NCI-H2029 treated with DMSO at 0.1 percent for 48 hours (cell line): ENCODE results near the gene HNRNPLL.
"Not testable (repeated sequence)": the region's sequence is repeated elsewhere in the genome, so short reads cannot be mapped to it uniquely, and the experiment has no call there.

Experiments
- DNase-seq: peaks from one replicate; lab custom pipeline; 2025; lab: John Stamatoyannopoulos, UW

The HNRNPLL gene

DNA sequence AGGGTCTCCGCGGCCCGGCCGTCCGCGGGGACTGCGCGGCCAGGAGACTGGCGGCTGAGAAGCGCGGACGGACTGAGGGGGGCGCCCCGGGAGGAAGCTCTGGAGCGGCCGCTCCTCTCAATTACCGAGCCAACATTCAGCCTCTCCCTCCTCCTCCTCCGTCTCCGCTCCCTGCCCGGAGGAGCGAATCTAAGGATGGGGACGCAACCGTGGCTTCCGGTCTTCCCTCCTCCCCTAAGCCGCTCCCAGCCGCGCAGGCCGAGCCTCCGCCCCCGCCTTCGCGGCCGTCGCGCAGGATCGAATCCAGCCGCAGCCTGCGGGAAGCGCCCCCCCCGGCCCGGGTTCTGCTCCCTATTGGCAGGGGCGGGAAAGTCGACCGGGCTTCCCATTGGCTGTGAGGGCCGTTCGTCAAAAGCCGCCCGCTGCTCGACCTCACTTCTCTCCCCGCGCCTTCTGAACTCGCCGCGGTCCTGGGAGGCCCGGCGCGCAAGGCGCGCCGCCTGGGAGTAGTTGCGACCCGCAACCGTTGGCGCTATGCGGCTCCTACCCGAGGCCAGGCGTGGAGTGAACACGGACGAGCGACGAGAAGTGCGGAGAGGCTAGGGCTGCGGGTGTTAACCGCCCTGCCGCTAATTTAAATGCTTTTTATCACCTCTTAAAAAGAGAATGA is at the start of gene HNRNPLL:
Gene HNRNPLL, minus strand, starts transcription at position 197 of the 670 bp plus-strand sequence. CDS start 302 bp downstream, outside the sequence.
- peak; percentile 59 for DNase-seq

DNA sequence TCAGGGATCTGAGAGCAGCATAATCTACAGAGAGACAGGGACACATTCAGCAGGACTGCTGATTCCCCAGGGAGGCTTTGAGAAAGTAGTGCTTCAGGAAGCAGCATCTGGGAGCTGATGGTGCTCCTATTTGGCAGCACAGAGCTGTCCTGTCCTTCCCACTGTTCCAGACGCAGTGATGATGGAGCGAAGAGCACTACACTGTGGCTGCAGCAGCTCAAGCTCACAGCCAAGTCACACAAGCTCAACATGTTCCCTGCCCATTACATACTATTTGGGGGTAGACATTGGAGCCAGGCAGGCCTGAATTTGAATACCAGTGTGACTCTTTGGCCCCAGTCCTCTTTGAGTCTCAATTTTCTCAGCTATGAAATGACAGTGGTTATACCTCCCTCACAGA is 48.0 kb upstream of the HNRNPLL start:
- no peak for DNase-seq

DNA sequence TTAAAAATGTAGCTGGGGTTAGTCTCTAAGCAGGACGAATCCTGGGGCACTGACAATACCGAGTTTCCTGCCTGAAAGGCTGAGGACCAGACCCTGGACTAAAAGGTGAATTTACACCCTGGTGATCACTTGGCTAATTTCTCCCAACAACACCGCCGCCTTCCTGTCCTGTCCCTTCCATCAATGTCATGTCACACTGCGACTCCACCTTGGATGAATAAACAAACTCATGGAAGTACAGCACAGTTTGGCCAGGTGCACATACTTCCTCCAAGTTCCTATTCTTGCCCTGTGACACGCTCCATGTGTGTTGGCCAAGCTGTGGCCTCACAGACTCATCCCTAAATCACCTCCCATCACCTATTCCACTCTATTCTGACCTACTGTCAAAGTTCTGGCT is 47.3 kb upstream of the HNRNPLL start:
- DNase-seq = no peak

DNA sequence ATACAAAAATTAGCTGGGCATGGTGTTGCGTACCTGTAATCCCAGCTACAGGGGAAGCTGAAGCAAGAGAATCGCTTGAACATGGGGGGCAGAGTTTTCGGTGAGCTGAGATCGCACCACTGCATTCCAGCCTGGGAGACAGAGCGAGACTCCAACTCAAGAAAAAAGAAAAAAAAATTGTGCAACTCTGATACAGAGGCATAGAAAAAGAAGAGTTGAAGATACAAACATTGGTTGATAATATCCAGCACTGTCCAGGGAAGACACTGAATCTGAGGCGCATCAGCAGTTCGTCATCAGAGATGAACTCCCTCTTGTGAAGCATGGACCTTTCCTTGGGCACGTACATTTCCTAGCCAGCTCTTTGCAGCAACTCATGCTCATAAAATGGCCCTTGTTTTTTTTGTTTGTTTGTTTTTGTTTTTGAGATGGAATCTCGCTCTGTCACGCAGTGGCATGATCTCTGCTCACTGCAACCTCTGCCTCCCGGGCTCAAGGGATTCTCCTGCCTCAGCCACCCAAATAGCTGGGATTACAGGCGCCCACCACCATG is 46.5 kb upstream of the HNRNPLL start:
- DNase-seq = no peak

GRCh38 chr2:38648107-38648761 is 45.5 kb upstream of the HNRNPLL start:
- no peak for DNase-seq

GRCh38 chr2:38643683-38644511 is 41.2 kb upstream of the HNRNPLL start:
- DNase-seq = not testable (repeated sequence)

GRCh38 chr2:38643021-38643671 is 40.4 kb upstream of the HNRNPLL start:
- no peak for DNase-seq

DNA sequence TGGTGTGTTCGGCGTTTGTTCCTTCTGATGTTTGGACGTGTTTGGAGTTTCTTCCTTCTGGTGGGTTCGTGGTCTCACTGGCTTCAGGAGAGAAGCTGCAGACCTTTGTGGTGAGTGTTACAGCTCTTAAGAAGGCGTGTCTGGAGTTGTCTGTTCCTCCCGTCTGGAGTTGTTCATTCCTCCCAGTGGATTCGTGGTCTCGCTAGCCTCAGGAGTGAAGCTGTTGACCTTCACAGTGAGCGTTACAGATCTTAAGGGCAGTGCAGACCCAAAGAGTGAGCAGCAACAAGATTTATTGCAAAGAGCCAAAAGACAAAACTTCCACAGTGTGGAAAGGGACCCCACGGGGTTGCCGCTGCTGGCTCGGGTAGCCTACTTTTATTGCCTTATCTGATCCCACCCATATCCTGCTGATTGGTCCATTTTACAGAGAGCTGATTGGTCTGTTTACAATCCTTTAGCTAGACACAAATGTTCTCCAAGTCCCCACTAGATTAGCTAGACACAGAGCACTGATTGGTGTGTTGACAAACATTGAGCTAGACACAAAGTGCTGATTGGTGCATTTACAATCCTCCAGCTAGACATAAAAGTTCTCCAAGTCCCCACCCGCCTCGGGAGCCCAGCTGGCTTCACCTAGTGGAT is 39.8 kb upstream of the HNRNPLL start:
- DNase-seq = not testable (repeated sequence)

GRCh38 chr2:38636069-38636468 is 33.3 kb upstream of the HNRNPLL start:
- DNase-seq = no peak

DNA sequence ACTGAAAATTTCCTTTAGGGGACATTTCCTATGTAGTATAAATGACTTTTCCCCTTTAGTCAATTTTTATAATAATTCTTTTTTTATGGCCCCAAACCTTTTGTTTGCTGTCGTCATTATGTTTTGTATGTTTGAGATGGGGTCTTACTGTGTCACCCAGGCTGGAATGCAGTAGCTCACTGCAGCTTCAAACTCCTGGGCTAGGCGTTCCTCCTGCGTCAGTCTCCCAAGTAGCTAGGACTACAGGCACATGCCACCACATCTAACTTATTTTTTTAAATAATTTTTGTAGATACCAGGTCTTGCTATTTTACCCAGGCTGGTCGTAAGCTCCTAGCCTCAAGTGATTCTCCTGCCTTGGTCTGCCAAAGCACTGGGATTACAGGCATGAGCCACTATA is 32.4 kb upstream of the HNRNPLL start:
- no peak for DNase-seq

DNA sequence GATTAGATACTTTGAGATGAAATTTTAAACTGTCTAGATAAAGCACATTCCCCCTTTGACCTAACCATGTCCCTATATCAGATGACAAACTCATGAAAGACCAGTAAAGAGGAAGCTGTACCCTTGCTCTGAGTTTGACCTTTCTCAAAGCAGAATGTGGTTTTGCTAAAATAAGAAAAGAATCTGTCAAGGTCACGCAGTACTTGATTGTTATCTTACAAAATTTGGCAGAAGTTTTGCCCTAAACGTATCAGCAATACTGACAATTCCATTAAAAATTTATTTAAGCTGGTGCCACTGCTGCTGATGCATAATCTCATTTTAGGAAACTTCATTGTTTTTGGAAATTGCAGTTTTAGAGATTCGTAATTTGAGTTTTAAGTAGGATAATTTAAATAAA is 32.0 kb upstream of the HNRNPLL start:
- no peak for DNase-seq

- no peak for DNase-seq
Observed at GRCh38 chr2:38633895-38634294, 31.2 kb upstream of the HNRNPLL start.

DNA sequence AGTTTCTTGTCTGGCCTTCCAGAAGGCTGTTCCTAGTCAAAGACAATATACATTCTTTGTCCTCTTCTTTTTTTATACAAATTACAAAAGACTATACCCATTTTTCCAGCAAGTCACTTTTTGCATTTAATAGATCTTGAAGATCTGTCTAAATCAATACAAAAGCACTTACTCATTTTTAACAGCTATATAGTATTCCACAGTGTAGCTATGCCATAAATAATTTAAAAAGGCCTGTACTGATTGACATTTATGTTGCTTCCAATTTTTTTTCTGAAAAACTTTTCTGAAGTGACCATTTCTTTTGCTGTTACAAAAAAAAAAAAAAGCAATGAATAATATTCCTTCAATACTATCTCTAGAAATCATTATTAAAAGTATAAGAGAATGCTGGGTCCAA is 30.3 kb upstream of the HNRNPLL start:
- no peak for DNase-seq

DNA sequence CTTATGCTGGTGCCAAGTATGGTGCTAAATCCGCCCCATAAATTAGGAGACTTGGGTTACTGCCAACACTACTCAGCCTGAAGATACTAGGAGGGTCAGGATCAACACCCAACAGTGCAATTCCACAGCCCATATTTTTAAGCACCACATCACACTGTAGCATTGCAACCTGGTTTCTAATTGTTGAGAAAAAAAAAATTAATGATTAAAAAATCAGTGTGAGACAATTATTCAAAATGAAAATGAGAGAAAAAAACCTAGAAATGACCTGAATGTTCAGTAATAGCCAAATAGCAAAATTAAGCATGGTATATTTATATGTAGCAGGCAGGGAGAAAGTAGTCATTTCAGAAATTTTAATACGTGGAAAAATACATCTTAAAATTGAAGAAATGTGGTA is 29.2 kb upstream of the HNRNPLL start:
- no peak for DNase-seq

- DNase-seq = no peak
Observed at GRCh38 chr2:38629684-38630083, 27.0 kb upstream of the HNRNPLL start.

DNA sequence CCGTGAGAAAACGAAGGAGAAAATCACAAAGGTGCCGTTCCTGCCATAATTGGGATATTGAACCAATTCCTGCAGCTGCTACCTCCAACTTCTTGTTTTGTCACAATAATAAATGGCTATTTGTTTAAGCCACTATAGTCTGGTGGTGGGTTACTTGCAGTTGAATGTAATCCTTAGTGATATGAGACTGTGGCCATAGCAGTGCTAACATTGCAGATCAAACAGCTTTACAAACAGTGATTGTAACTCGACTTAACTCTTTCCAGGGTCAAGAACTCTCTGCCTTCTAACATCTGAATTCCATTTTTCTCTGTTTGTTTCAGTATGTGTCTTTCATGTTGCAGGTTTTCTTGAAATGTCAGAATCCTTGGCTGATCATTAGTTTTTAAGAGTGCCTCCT is 24.7 kb upstream of the HNRNPLL start:
- DNase-seq = no peak

DNA sequence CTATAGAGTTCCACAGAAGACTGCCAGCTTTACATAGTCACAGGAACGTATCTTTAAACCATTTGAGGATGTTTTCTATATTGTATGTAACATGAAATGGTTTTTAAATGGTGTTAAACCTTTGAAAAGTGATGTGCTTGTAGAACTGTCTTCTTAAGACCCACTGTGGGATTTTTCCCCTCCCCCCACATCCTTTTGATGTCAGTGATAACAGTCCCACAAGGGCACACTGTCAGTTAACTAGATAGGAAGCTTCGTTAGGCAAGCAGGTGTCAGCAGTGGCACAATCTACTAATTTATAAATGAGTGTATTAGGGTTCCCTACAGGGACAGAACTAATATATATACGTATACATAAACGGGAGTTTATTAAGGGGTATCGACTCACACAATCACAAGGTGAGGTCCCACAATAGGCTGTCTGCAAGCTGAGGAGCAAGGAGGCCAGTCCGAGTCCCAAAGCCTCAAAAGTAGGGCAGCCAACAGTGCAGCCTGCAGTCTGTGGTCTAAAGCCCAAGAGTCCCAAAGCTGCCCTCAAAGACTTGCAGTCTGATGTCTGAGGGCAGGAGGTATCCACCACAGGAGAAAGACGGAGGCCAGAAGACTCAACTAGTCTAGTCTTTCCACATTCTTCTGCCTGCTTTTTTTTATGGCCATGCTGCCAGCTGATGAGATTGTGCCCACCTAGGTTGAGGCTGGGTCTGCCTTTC is 23.8 kb upstream of the HNRNPLL start:
- no peak for DNase-seq

GRCh38 chr2:38622210-38622609 is 19.5 kb upstream of the HNRNPLL start:
- no peak for DNase-seq

- no peak for DNase-seq
Observed at GRCh38 chr2:38621018-38621417, 18.3 kb upstream of the HNRNPLL start.

DNA sequence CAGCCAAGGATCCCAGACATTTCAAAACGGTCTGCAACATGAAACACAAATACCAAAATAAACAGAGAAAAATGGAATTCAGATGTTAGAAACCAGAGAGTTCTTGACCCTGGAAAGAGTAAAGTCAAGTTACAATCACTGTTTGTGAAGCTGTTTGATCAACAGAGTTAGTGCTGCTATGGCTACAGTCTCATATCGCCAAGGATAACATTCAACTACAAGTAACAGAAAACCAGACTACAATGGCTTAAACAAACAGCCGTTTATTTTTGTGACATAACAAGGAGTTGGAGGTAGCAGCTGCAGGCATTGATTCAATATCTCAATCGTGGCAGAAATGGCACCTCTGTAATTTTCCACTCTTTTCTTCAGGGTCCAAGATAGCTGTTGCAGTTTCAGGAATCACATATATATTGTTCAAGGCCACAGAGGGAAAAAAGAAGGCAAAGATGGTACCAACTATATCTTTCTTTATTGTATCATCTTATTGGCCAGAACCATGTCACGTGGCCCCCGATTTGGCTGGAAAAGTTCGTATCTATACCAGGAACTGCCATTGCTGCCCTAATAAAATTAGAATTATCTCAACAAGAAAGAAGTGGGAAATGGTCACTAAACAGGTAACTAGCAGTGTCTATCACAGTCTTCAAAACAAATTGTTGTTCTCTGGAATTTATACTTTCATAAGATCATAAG is 17.7 kb upstream of the HNRNPLL start:
- peak; percentile 47 for DNase-seq
